CD4-positive, alpha-beta T cell (primary cell): ENCODE measurements around the gene CRX. TPM values are rescaled to one million over a fixed set of nuclear protein-coding genes. Genes with fewer than 3 reads are reported as not detected.
"Not testable (repeated sequence)": the region's sequence is repeated elsewhere in the genome, so short reads cannot be mapped to it uniquely, and the experiment has no call there.

ENCODE experiments used
- ATAC-seq: fragments of 200-7000 bp; cut with Tn5 transposase; one replicate; pipeline ENCODE4 v1.10.0; 2022; ENCODE audit warnings: mild to moderate bottlenecking; ENCODE audit not compliant: poor library complexity
- CTCF ChIA-PET: fragments of 350-600 bp; sonication (Branson Sonifier 250); formaldehyde crosslinking; loops from one replicate; lab custom pipeline; 2021; ENCODE audit warnings: antibody characterized with exemption, inconsistent platforms; lab: Charles Lee
- POLR2A ChIA-PET: fragments of 350-600 bp; sonication (Branson Sonifier 250); formaldehyde crosslinking; loops from one replicate; lab custom pipeline; 2021; ENCODE audit warnings: antibody characterized with exemption, inconsistent platforms; lab: Charles Lee
- DNase-seq, 14 experiments: peaks; one replicate each; pipeline ENCODE4 v3.0.0-alpha.2; 2013 to 2020; ENCODE audit warnings: mixed read lengths in 2 of 14
- H3K27ac ChIP-seq, 2 donors: one replicate each; pipeline versions ENCODE4 v1.5.1 to v1.7.0; 2013; ENCODE audit warnings: low read length in 2 of 2, low read depth in 1 of 2, mild to moderate bottlenecking in 1 of 2
- H3K27me3 ChIP-seq, 2 experiments: 1 replicate in 1 of 2; 2 replicates in 1 of 2; pipeline versions ENCODE4 v1.6.1 to v1.7.0; 2013; ENCODE audit warnings: low read length in 2 of 2, control low read depth in 1 of 2, mild to moderate bottlenecking in 1 of 2, moderate library complexity in 1 of 2; ENCODE audit not compliant: insufficient read depth in 2 of 2, control insufficient read depth in 1 of 2
- H3K36me3 ChIP-seq: one replicate; pipeline ENCODE4 v1.6.1; 2013; ENCODE audit warnings: low read length, control low read depth; ENCODE audit not compliant: insufficient read depth
- H3K4me1 ChIP-seq: one replicate; pipeline ENCODE4 v1.6.1; 2013; ENCODE audit warnings: low read length, control low read depth; ENCODE audit not compliant: insufficient read depth
- H3K4me3 ChIP-seq: one replicate; pipeline ENCODE4 v1.5.1; 2013; ENCODE audit warnings: mild to moderate bottlenecking, low read length, moderate library complexity
- H3K9me3 ChIP-seq, 2 experiments: 1 replicate in 1 of 2; 2 replicates in 1 of 2; pipeline versions ENCODE4 v1.6.1 to v1.7.0; 2013; ENCODE audit warnings: low read length in 2 of 2, mild to moderate bottlenecking in 2 of 2, control low read depth in 1 of 2, moderate library complexity in 1 of 2; ENCODE audit not compliant: control insufficient read depth in 1 of 2, insufficient read depth in 1 of 2
- H3K27ac Mint-ChIP-seq: one replicate; pipeline ENCODE4 v1.8.0; 2020; ENCODE audit warnings: mixed read lengths
- H3K27me3 Mint-ChIP-seq: one replicate; pipeline ENCODE4 v1.8.0; 2021; ENCODE audit warnings: mixed read lengths
- H3K36me3 Mint-ChIP-seq: one replicate; pipeline ENCODE4 v1.8.0; 2021; ENCODE audit warnings: low read depth, mixed read lengths
- H3K4me1 Mint-ChIP-seq: one replicate; pipeline ENCODE4 v1.8.0; 2021; ENCODE audit warnings: low read depth, mixed read lengths
- H3K4me3 Mint-ChIP-seq: one replicate; pipeline ENCODE4 v1.8.0; 2020; ENCODE audit warnings: mild to moderate bottlenecking, mixed read lengths
- H3K9me3 Mint-ChIP-seq: one replicate; pipeline ENCODE4 v1.8.0; 2020; ENCODE audit warnings: mixed read lengths
- intact Hi-C, 2 experiments: fragments of 100-400 bp; cut with DNase I in 1 of 2; cut with micrococcal nuclease in 1 of 2; formaldehyde crosslinking; loops; one replicate each; pipeline versions ENCODE4 v1.15.1 to v1.9.0; 2023 to 2025; cut with DNase I, micrococcal nuclease
- total RNA-seq, 174 experiments: library from RNA in 2 of 174; stranded (reverse) in 2 of 174; gene quantifications; one replicate each; pipeline ENCODE4 v1.2.3 and lab custom pipeline; 2021 to 2026
- TF ChIP-seq, protein P1 (sequence below): fragments of 200-600 bp; IDR thresholded peaks from one replicate; pipeline ENCODE4 v1.8.0; 2022; ENCODE audit warnings: antibody characterized with exemption, mild to moderate bottlenecking

The CRX gene
- total RNA-seq, 2 experiments from 2014 or later: not detected

DNA sequence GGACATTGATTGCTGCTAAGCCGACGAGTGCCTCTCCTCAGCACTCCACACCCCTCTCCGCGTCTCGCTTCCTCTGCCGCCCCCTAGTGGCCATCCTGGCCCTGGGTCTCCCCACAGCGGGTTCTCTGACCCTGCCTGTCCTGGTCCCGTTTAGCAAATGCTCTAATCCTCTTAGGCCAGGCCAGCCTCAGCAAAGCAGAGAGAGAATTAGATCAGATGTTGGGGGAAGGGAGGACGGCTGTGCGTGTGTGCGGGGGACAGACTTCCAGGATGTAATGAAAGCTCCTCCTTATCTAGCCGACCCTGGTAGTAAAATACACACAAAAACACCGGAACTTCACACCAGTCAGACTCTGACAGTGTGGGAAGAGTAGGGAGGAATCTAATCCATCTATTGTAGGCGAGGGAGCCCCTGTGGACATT is 41.8 kb downstream of the CRX start:
- Mint-ChIP-seq H3K36me3 (no peaks in the 10 kb centered on the region), H3K9me3 (no peaks in the 10 kb centered on the region), H3K4me1 (no peaks in the 10 kb centered on the region), H3K27ac (no peak overlapping the region), H3K27me3 (peaks cover 24% of the 10 kb centered on the region), H3K4me3 (no peak overlapping the region)
- intact Hi-C loops: loop anchor here in 1 of 2 experiments (1.0 kb wide), 1 partner anchor 50 kb away; no protein-coding TSS in a partner anchor
- Histone ChIP-seq H3K36me3 (no peaks in the 10 kb centered on the region), H3K27ac (no peak overlapping the region), H3K9me3 (peaks cover 0 to 8% of the 10 kb centered on the region in 2 experiments), H3K27me3 (peaks cover 0 to 4% of the 10 kb centered on the region in 2 experiments), H3K4me3 (no peak overlapping the region), H3K4me1 (peaks cover 4% of the 10 kb centered on the region)
- POLR2A ChIA-PET: interaction anchor here (0.6 kb wide), 1 partner anchor 147 kb away, joined by 3 read pairs; no protein-coding TSS in a partner anchor
- TF ChIP-seq, protein P1, sequence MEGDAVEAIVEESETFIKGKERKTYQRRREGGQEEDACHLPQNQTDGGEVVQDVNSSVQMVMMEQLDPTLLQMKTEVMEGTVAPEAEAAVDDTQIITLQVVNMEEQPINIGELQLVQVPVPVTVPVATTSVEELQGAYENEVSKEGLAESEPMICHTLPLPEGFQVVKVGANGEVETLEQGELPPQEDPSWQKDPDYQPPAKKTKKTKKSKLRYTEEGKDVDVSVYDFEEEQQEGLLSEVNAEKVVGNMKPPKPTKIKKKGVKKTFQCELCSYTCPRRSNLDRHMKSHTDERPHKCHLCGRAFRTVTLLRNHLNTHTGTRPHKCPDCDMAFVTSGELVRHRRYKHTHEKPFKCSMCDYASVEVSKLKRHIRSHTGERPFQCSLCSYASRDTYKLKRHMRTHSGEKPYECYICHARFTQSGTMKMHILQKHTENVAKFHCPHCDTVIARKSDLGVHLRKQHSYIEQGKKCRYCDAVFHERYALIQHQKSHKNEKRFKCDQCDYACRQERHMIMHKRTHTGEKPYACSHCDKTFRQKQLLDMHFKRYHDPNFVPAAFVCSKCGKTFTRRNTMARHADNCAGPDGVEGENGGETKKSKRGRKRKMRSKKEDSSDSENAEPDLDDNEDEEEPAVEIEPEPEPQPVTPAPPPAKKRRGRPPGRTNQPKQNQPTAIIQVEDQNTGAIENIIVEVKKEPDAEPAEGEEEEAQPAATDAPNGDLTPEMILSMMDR: peak; percentile 94
- CTCF ChIA-PET: interaction anchor here (0.6 to 1.3 kb wide), 3 partner anchors 13 to 19 kb away, joined by 3 to 6 read pairs (median 4); no protein-coding TSS in a partner anchor
- peak; percentile 61 to 91 (median 81) for DNase-seq
- peak; percentile 91 for ATAC-seq

DNA sequence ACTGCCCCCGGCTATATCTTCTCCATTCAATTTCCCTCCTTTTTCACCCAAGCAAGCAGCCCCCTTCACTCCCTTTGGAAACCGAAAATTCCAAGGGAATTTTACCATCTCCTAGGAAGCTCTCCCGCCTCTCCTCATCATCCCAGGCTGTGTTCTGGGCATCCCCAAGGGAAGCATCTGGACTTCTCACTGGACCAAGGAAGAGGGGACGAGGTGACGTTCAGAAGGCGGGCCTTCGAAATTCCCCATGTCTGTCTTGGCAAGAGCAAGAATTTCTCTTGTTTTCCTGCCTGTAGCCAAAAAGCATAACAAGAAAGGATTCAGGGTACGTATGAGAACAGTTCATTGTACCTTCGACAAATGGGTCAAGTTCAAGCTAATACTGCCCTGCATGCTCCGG is 43.4 kb downstream of the CRX start:
- H3K27ac ChIP-seq: no peak overlapping the region
- peaks cover 0 to 4% of the 10 kb centered on the region in 2 experiments for H3K27me3 ChIP-seq
- H3K9me3 Mint-ChIP-seq: no peaks in the 10 kb centered on the region
- H3K4me1 Mint-ChIP-seq: no peaks in the 10 kb centered on the region
- ATAC-seq (no peak), DNase-seq (no peak)
- H3K4me3 Mint-ChIP-seq: no peak overlapping the region
- POLR2A ChIA-PET: no interaction called here
- peaks cover 8% of the 10 kb centered on the region for H3K4me1 ChIP-seq
- H3K4me3 ChIP-seq: no peak overlapping the region
- H3K27me3 Mint-ChIP-seq: peaks cover 26% of the 10 kb centered on the region
- TF ChIP-seq, protein P1: no peak
- no peak overlapping the region for H3K27ac Mint-ChIP-seq
- no peaks in the 10 kb centered on the region for H3K36me3 Mint-ChIP-seq
- H3K9me3 ChIP-seq: peaks cover 0 to 8% of the 10 kb centered on the region in 2 experiments
- CTCF ChIA-PET: interaction anchor here (0.7 kb wide), 1 partner anchor 274 kb away, joined by 3 read pairs; no protein-coding TSS in a partner anchor
- H3K36me3 ChIP-seq: no peaks in the 10 kb centered on the region
- intact Hi-C loops: no loop called here

DNA sequence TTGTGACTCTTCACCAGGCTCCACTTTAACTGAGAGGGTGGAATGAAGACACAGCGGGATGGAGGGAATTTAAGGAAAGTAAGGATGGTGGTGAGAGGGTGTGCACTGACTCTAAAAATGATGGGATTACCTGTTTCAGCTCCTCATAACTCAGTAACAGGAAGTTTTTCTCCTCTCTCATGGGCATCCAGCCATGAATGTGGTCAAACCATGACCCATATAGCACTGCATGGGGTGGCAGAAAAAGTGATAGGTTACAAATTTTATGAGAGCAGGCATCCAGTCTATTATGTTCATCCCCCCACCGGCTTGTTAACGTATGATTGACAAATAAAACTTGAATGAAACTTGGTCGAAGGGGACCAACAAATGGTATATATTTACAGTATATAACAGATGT is 57.2 kb downstream of the CRX start:
- TF ChIP-seq, protein P1: no peak
- Mint-ChIP-seq H3K9me3 (no peaks in the 10 kb centered on the region), H3K4me1 (no peaks in the 10 kb centered on the region), H3K36me3 (no peaks in the 10 kb centered on the region), H3K4me3 (no peak overlapping the region), H3K27ac (no peak overlapping the region), H3K27me3 (peaks cover 36% of the 10 kb centered on the region)
- no peaks in the 10 kb centered on the region for H3K36me3 ChIP-seq
- no peak overlapping the region for H3K27ac ChIP-seq
- H3K4me1 ChIP-seq: no peaks in the 10 kb centered on the region
- CTCF ChIA-PET: no interaction called here
- H3K9me3 ChIP-seq: no peaks in the 10 kb centered on the region
- ATAC-seq (no peak), DNase-seq (no peak)
- POLR2A ChIA-PET: no interaction called here
- H3K27me3 ChIP-seq: peaks cover 0 to 7% of the 10 kb centered on the region in 2 experiments
- intact Hi-C loops: no loop called here
- no peak overlapping the region for H3K4me3 ChIP-seq

DNA sequence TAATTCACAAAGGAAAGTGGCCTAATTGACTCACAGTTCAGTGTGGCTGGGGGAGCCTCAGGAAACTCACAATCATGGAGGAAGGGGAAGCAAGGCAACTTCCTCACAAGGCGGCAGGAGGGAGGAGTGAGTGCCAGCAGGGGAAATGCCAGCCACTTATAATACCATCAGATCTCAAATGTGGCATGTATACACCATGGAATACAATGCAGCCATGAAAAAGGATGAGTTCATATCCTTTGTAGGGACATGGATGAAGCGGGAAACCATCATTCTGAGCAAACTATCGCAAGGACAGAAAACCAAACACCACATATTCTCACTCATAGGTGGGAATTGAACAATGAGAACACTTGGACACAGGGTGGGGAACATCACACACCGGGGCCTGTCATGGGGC is 57.6 kb downstream of the CRX start:
- H3K36me3 Mint-ChIP-seq, H3K36me3 ChIP-seq, POLR2A ChIA-PET, H3K9me3 ChIP-seq, H3K4me3 Mint-ChIP-seq, CTCF ChIA-PET, H3K4me1 ChIP-seq, H3K9me3 Mint-ChIP-seq, H3K27ac ChIP-seq, ATAC-seq, intact Hi-C loops, H3K4me3 ChIP-seq, H3K27me3 ChIP-seq, DNase-seq, H3K4me1 Mint-ChIP-seq, H3K27ac Mint-ChIP-seq: not testable (repeated sequence)
- H3K27me3 Mint-ChIP-seq: peaks cover 36% of the 10 kb centered on the region
